RWPE2 (cell line): ENCODE data around the gene TSHZ2.

Source experiments
- ATAC-seq: fragments of 200-7000 bp; cut with Tn5 transposase; 3 replicates; pipeline ENCODE4 v1.9.1; 2021; ENCODE audit warnings: low read depth
- DNase-seq: peaks from one replicate; pipeline ENCODE4 v3.0.0-alpha.2; 2020; ENCODE audit warnings: low spot score
- H3K27ac ChIP-seq: fragments of 450-650 bp; 2 replicates; pipeline ENCODE4 v1.5.1; 2017; ENCODE audit warnings: mild to moderate bottlenecking; ENCODE audit not compliant: poor library complexity, severe bottlenecking
- H3K27me3 ChIP-seq: fragments of 250-450 bp; sonication (Bioruptor Pico); 2 replicates; pipeline ENCODE4 v1.5.1; 2021; ENCODE audit warnings: mild to moderate bottlenecking, moderate library complexity; ENCODE audit not compliant: insufficient read depth, poor library complexity, severe bottlenecking
- H3K36me3 ChIP-seq: fragments of 250-450 bp; sonication (Bioruptor Pico); 2 replicates; pipeline ENCODE4 v1.5.1; 2020; ENCODE audit warnings: low read depth, mild to moderate bottlenecking, moderate library complexity
- H3K4me1 ChIP-seq: fragments of 250-450 bp; sonication (Bioruptor Pico); 2 replicates; pipeline ENCODE4 v1.5.1; 2021; ENCODE audit warnings: mild to moderate bottlenecking, moderate library complexity; ENCODE audit not compliant: insufficient read depth, poor library complexity, severe bottlenecking
- H3K4me3 ChIP-seq: fragments of 250-450 bp; sonication (Bioruptor Pico); 2 replicates; pipeline ENCODE4 v1.5.1; 2021; ENCODE audit warnings: mild to moderate bottlenecking, moderate library complexity; ENCODE audit not compliant: severe bottlenecking
- H3K9me3 ChIP-seq: fragments of 250-450 bp; sonication (Bioruptor Pico); 2 replicates; pipeline ENCODE4 v1.5.1; 2021; ENCODE audit warnings: mild to moderate bottlenecking, moderate library complexity; ENCODE audit not compliant: severe bottlenecking
- TF ChIP-seq, protein P1 (sequence below): fragments of 450-650 bp; IDR thresholded peaks from one replicate; pipeline ENCODE4 v1.5.1; 2017; ENCODE audit warnings: mild to moderate bottlenecking, moderate library complexity; ENCODE audit not compliant: poor library complexity, severe bottlenecking

TSHZ2 gene

DNA sequence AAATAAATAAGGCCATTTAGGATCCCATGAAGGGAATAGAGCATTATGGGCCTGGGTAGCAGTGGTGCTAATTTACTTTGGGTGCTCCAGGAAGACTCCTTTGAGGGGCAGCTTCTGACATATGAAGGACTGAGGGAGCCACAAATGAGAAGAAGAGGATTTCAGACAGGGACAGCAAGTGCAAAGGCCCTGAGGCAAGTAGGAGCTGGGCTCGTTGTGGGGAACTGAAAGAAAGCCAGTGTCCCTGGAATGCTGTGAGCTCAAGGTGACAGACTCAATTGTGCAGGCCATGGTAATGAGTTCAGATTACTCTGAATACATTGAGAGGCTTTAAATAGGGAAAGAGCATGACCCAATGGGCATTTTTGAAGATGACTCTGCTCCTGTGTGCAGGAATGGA is 307.6 kb downstream of the TSHZ2 start:
- Histone ChIP-seq H3K36me3 (no peaks in the 10 kb centered on the region), H3K4me3 (no peak overlapping the region), H3K9me3 (no peaks in the 10 kb centered on the region), H3K27ac (no peak overlapping the region), H3K27me3 (peaks cover 9% of the 10 kb centered on the region), H3K4me1 (no peaks in the 10 kb centered on the region)
- no peak for DNase-seq
- no peak for ATAC-seq
- TF ChIP-seq, protein P1, sequence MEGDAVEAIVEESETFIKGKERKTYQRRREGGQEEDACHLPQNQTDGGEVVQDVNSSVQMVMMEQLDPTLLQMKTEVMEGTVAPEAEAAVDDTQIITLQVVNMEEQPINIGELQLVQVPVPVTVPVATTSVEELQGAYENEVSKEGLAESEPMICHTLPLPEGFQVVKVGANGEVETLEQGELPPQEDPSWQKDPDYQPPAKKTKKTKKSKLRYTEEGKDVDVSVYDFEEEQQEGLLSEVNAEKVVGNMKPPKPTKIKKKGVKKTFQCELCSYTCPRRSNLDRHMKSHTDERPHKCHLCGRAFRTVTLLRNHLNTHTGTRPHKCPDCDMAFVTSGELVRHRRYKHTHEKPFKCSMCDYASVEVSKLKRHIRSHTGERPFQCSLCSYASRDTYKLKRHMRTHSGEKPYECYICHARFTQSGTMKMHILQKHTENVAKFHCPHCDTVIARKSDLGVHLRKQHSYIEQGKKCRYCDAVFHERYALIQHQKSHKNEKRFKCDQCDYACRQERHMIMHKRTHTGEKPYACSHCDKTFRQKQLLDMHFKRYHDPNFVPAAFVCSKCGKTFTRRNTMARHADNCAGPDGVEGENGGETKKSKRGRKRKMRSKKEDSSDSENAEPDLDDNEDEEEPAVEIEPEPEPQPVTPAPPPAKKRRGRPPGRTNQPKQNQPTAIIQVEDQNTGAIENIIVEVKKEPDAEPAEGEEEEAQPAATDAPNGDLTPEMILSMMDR, result no peak

DNA sequence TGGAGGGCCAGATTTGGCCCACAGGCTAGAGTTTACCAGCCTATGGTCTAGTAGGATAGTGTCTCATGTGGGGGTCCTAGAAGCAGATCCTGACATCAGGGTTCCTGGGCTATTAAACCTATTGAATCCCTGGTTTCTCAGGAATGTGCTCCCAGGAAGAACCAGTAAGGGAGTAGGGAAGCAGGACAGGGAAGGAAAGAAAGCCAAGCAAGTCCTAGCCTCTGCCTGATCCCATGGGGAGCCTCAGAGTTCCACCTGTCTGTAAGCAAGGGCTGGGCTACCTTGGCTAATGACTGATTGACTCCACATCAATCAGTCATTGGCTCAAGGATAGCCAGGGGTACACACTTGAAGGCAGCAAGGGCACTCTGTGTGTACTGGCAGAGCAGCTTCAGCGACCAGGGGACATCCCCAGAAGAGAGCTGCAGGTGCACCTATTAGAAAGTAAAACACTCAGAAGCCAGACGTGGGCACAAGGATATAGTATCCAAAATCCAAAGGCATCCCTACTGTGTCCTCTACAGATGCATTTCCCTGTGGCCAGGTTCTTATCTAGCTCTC is 309.5 kb downstream of the TSHZ2 start:
- DNase-seq (no peak), ATAC-seq (no peak)
- TF ChIP-seq, protein P1, result no peak
- no peak overlapping the region for H3K4me3 ChIP-seq
- no peaks in the 10 kb centered on the region for H3K36me3 ChIP-seq
- H3K27me3 ChIP-seq, result peaks cover 13% of the 10 kb centered on the region
- no peaks in the 10 kb centered on the region for H3K4me1 ChIP-seq
- H3K9me3 ChIP-seq, result no peaks in the 10 kb centered on the region
- no peak overlapping the region for H3K27ac ChIP-seq

DNA sequence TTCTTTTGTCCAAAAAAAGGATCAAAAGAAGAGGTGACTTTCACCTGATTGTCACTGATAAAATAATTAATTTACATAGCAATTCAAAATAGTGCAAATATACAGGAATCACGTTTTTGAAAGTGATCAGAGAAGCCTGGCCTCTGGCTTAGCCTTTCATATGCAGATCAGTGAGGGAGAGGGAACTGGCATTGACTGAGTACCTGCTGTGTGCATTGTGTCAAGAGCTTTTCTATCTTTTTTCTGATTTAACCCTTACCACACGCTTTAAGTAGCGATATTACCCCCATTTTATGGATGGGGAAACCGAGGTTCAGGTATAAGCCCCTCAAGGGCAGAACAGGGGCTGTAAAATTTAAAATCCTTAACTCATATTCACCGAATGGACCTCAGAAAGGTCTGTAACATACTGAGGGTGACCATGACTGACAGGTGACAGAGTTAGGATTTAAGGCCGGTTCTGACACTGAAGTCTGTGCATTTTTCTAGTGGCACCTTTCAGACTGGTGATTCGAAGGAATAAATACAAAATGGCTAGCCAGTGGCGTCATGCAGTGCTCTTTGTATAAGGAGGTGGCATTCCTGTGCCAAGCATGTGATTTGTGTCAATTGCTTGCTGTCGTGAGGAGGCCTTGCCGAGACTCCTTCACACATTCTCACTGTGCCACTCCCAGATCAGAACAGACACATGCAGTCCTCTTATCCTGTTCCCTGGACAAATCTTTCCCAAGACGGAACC is 310.2 kb downstream of the TSHZ2 start:
- H3K27ac ChIP-seq, result no peak overlapping the region
- DNase-seq (no peak), ATAC-seq (no peak)
- no peaks in the 10 kb centered on the region for H3K4me1 ChIP-seq
- TF ChIP-seq, protein P1, result no peak
- no peaks in the 10 kb centered on the region for H3K36me3 ChIP-seq
- H3K4me3 ChIP-seq, result no peak overlapping the region
- H3K27me3 ChIP-seq, result peaks cover 19% of the 10 kb centered on the region
- H3K9me3 ChIP-seq, result no peaks in the 10 kb centered on the region

DNA sequence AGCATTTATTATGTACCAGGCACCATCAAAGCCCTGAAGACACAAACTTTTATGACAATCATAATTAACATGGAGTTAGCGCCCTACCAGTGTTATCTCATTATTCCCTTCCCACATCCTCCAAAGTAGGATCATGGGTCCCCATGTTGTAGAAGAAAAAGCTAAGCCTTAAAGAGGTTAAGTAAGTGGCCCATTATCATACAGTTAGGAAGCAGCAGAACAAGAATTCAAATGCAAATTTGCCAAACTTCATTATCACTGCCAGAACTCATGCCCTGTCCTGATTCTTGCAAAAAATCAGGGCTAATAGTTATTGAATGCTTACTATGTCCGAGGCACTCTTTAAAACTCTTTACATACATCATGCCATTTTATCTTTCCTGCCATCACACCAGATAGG is 310.9 kb downstream of the TSHZ2 start:
- H3K36me3 ChIP-seq, result no peaks in the 10 kb centered on the region
- H3K27ac ChIP-seq, result no peak overlapping the region
- H3K9me3 ChIP-seq, result no peaks in the 10 kb centered on the region
- DNase-seq (no peak), ATAC-seq (no peak)
- H3K27me3 ChIP-seq, result peaks cover 25% of the 10 kb centered on the region
- no peak overlapping the region for H3K4me3 ChIP-seq
- TF ChIP-seq, protein P1, result no peak
- H3K4me1 ChIP-seq, result no peaks in the 10 kb centered on the region

DNA sequence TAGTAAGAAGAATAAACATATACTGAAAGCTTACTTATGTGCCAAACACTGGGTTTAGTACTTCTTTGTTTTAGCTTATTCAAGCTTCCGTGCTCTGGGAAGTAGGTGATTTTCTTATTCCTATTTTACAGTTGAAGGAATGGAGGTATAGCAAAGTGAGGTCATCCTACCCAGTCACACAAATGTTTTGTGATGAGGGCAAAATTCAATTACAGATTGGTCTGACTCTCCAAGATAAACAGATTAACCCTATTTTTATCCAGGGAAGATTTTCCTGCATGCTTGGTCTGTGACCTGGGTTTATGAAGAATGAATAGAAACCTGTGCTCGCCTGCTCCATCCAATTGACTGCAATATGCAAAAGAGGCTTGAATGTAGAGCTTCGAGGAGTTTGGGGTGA is 311.4 kb downstream of the TSHZ2 start:
- Histone ChIP-seq H3K27ac (no peak overlapping the region), H3K4me3 (no peak overlapping the region), H3K36me3 (no peaks in the 10 kb centered on the region), H3K9me3 (no peaks in the 10 kb centered on the region), H3K27me3 (peaks cover 25% of the 10 kb centered on the region), H3K4me1 (no peaks in the 10 kb centered on the region)
- no peak for DNase-seq
- no peak for ATAC-seq
- TF ChIP-seq, protein P1, result no peak
